ENCODE measurements around the gene OR6B1.

OR6B1 gene

DNA sequence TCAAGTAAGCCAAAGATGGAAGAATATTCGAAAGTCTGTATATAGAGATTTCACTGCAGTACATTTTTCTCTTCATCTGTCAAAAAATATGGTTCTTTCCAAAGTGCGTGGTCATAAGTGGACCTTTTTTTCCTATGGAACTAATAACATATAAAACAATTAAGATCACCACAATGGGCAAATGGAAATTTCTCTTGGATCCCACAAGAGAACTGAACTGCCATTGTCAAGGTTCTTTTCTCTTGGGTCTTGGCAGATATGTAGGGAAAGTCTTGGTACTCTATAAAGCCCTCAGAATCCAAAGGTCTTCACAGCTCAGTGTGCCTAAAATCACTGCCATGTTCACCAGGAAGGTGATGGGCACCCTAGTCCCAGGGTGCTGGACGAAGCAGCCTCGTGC, at the start of gene OR6B1:
TSS of gene OR6B1 (plus strand) at position 301 of the 400 bp plus-strand sequence. CDS start 3,677 bp downstream, outside the sequence.
- DNase-seq: no peak

DNA sequence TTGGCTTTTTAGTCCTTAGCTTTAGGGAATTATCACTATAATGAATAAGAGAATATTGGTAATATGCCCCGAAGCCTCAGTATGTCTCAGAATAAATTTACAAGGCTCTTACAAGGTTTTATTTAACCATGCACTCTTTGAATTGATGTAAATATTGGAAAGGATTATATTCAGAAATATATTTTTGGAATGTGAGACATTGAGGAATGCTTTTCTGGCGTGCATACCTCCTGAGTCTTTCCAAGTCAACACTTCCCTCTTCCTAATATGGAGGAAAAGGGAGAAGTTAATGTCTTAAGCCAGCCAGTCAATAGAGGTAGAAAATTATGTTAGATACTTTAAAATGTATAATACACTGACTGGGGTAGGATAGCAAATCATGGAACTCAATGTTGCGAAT, 46.7 kb upstream of the OR6B1 start:
- no peak for DNase-seq

DNA sequence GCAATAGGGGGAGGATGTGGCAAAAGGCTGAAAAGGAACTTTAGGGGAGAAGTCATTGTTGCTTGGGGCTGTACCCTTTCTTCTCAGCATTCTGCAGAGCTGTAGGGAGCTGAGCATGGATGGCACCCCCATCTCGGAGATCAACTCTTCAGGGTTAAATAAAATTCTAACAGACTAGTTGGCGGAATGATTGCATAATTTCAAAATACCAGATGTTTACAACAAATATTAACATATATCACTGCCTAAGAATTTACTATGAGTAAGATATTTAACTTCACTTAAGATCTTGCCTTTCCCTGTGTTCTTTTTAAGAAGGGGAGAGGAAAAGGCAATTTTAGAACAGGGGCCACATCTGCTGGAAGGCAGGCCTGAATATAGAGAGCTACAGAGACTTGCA, 46.0 kb upstream of the OR6B1 start:
- DNase-seq: no peak

DNA sequence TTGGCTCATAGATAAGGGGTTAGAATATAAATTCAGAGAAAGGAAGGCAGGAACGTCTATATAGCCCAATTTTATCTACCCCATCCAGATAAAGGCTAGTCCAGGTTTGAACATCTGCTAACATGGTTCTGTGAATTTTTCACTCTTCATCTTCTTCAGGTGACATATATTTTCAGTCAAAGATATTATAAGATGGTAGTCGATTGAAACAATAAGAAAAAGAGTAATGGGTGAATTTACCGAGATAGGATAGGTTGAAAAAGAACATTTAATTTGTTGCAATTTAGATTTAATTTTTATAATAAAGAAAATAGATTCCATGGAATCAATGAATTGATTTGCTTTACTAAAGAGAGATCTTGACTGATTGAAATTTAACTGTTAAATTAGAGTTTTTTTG, 45.6 kb upstream of the OR6B1 start, which contains the start of gene OR2F1:
TSS of gene OR2F1 (plus strand) at position 301 of the 400 bp plus-strand sequence. CDS start 5,127 bp downstream, outside the sequence.
- no peak for DNase-seq

DNA sequence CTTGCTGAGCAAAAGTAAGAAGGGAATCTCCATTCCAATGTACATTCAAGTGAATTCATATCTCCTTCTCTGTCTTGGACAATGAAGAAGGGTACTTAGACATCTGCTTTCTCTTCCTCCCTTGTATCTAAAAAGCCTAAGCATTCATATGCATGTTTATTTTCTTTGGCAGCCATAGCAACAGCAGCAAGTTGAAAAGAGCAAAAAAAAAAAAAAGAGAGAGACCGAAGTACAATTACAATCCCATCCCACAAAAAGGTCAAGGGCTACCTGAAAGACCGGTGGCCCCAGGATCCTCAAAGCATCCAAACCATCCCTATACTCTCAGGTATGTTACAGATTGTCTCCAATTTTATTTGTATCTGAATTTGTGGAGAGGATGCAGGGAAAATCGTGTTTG, 41.3 kb upstream of the OR6B1 start:
- DNase-seq: no peak

DNA sequence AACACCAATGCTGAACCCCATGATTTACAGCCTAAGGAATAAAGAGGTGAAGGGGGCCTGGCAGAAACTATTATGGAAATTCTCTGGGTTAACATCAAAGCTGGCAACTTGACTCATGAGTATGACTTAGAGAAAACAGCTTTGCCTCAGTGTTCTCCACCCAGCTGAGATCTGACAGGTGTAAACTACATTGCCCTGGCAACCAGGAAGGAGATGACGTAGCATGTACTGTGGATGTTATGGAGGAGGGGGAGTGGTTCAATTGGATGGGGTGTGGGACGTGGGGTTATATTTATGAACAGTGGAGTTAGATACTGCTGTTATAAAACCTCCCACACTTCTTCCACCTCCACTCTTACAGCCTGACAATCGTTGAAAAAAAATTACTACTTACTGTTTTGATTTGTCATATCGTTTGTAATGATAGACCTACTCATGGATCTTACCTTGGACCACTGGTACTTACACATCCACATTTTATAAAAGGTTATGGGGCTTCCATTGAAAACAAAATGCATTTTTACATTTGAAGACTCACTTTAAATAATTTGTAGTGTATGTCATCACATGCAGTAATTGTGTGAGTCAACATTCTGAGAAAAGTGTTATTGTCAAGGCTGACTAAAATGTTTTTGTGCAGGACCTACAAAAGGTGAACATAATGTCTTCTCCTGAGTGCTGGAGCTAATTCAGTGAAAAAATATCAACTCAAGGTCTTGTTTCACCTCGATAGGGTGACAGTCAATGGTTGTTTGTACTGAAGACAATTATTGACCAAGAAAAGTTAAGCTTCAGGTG, 39.1 kb upstream of the OR6B1 start:
- peak in 1 of 58 donors; percentile 8 for DNase-seq

DNA sequence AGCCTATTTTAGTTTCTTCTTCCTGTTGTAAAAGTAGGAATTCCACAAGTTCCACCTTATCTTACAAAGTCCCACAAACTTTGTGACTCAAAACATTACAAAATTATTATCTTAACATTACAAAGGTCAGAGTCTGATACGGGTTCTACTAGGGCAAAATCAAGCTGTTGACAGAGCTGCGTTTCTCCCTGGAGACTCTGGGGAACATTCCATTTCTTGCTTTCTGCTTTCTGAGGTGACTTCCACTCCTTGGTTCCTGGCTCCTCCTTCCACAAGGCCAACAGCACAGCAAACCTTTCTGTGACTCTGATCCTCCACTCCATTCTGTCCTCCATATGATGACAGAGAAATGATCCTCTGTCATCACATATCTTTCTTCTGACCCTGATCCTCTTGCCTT, 34.8 kb upstream of the OR6B1 start:
- no peak for DNase-seq

DNA sequence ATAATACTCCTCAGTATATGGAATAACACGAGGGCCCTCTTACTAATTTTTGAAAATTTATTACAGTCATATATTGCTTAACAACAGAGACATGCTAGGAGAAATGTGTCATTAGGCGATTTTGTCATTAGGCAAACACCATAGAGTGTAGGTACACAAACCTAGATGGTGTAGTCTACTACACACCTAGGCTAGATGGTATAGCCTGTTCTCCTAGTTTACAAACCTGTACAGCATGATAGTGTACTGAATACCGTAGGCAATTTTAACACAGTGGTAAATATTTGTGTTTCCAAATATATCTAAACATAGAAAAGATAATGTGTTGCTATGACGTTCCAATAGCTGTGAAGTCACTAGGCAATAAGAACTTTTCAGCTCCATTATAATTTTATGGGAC, 32.7 kb upstream of the OR6B1 start:
- DNase-seq: no peak

DNA sequence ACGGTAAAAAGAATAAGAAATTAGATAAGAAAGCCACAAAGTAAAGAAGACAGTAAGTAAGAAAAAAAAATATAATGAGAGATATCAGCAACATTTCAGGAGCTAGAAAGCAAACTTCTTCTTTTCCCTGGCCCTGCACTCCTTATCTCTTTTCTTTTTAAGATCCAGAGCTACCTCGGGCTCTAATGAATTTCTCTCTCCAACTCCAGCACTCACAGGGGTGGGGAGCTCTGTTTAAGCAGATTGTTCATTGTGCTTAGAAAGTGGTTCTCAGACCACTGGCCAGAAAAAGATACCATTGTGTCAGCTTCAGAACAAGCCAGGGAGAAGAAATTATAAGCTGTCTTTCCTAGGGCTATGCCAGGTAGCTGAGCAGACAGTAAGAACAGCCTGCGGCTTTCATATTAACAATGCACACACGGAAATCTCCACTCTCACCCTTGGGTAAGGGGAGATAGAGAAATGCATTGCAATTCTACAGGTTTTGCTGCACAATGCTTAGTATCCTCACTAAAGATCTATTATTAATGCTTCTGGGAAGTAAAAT, 26.2 kb upstream of the OR6B1 start:
- DNase-seq: no peak

DNA sequence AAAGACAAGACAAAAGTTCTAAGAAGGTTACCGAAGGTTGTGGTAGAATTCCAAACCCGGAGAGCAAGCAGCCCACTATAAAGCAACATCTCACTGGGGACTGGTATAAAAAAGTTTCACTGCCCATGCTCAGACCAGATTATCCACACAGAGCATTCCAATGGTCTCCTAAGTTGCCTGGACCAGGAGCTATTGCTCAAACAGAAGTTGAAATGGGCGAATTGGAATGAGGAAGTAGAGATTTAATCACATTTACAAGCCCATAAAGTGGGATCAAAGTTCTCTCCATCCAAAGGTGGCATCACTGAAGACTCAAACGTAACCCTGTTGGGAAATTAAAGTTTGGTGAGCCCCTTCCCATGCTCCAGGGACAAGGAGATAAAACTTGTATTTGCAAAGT, 25.7 kb upstream of the OR6B1 start:
- DNase-seq: no peak

DNA sequence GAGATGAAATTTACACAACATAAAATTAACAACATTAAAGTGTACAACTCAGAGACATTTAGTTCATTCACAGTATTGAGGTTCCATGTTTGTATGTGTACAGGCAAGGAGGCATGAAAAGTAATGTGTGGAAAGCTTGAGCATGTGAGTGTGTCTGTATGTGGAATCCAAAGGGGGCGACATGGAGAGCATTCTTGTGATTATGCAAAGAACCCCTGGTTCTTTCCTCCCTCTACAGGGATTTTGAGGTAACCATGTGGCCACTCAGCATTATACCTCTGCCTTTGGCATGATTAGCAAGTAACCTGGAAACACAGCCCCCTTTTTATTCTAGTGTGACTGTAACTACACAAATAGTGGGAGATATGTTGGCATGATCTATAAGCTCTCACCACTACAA, 24.5 kb upstream of the OR6B1 start:
- no peak for DNase-seq

DNA sequence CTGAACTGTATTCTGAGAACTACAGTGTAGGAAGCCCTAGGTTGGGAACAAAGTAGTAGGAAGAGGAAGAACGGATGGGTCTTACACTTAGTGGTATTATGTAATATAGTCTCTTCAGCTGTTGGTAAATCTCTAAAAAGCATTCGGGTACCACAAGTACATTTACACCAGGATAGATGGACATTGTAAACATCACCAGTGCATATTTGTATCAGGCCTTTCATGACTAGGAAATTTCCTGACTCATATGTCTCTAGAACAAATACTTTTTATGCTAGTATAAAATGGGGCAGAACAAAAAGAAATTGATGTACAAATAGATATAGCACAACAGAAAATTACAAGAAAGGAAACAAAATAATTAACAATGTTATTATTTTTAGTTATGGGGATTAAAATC, 21.5 kb upstream of the OR6B1 start:
- no peak for DNase-seq

DNA sequence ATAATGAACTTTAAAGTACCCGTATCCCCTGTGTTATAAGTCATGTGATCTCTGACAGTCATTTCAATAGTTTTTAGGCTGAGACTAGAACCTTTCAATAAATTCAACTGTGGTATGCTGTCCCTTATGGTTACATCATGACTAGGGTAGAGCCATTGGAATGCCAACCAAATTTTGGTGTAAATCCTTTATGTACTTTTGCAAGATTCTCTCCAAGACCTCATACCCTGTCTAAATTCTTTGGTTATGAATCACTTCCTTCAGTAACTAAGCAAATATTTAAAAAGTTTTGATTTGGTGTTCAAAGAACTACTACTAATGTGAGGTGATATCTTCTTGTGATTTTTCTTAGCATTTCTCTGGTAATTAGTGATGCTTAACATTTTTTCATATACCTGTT, 20.8 kb upstream of the OR6B1 start:
- DNase-seq: no peak

DNA sequence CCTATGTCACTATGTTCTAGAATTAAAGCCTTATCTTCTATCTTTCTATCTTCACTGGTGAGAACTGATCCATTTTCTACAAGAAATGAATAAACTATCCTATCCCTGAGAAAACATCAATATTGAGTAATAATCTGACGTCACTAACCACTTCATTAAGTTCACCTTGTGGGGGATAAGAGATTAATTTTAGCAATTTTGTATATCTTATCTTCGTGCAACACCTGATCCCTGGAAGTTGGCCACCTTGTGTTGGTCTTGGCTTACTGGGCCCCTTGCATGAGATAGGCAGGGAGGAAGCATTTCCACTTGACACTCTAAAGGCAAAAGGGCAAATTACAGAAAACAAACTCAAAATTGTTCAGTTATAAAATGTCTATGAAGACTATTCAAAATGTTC, 20.1 kb upstream of the OR6B1 start:
- no peak for DNase-seq

DNA sequence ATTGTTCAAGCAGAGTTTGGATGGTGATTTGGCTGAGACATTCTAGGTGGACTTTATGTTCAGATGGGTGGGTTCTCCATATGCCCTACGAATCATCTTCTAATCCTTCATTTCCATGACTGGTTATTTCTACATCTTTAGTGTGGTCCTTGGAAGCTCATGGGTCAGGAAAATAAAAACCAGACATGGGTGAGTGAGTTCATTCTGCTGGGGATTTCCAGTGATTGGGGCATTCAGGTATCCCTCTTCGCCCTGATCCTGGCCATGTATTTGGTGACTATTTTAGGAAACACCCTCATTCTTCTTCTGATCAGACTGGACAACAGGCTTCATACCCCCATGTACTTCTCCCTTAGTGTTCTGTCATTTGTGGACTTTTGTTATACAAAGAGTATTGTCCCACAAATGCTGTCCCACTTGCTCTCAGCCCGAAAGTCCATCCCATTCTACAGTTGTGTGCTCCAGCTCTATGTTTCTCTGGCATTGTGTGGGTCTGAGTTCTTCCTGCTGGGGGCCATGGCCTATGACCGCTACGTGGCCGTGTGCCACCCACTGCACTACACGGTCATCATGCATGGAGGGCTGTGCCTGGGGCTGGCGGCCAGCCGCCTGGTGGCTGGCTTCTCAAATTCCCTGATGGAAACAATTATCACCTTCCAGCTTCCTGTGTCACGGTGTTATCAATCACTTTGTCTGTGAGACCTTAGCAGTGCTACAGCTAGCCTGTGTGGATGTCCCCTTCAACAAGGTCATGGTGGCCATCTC, 19.2 kb upstream of the OR6B1 start:
- DNase-seq: no peak

DNA sequence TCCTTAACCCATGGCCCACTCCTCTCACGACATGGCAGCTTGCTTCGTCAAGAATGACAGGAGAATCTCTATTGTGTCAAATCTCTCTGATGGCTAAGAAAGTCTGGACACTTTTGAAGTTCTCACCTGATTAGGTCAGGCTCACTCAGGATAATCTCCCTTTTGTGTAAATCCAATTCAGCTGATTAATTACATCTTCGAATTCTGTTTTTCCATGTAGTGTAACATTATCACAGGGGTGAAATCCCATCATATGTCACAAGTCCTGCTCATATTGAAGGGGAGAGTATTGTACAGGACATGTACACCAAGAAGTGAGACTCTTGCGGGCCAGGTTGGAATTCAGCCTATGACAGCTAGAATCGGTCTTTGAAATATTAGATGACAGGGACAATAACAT, 16.2 kb upstream of the OR6B1 start:
- DNase-seq: no peak

DNA sequence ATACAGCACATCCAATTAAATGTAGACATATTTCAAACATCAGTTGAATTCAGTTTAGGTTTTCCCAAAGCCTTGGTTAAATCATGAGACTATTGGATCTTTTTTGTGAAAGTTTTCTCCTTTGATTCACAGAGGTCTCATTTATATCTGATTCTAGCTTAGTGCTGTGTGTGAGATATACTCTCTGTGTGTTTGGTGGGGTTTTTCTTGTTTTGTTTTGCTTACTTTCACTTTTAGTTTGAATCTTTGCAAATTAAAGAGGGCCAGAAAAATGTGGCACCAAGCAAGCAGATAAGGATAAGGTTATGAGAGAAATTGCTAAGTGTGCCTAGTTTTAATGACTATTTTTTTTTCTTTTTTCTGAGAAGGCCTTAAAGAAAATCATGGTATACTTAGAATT, 12.6 kb upstream of the OR6B1 start:
- DNase-seq: no peak

DNA sequence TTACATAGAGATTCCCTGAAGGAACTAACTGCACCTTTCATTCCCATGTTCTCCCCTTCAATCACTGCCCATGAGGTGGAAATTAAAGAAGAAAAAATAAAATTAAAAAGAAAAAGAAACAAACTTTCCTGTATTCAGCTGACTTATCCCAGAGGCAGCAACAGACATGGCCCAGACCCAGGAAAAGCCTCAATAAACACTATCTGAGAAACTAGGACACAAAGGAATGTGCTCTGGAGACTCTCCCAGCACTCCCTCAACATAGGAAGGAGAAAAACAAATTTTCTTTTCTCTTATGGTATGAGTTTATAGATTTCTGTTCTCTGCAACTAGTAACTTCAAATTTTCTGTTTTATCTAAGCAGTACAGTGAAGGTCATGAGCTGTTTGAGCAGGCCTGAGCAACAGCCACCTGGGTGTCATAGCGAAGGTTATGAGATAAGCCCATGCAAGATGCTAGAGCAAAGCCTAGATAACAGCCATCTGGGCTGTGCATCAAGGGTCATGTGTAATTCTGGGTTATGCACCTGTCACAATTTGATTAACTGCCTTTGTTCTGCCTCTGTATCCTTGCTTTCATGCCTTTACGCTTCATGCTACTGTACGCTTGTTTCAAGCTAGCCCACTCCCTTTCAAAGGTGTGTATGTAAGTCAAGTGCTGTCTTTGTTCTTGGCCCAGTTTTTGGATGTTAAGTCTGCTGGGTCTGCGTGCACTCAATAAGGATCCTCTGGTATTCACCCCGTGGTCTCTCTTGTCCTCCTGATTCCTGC, 11.0 kb upstream of the OR6B1 start:
- DNase-seq: no peak

DNA sequence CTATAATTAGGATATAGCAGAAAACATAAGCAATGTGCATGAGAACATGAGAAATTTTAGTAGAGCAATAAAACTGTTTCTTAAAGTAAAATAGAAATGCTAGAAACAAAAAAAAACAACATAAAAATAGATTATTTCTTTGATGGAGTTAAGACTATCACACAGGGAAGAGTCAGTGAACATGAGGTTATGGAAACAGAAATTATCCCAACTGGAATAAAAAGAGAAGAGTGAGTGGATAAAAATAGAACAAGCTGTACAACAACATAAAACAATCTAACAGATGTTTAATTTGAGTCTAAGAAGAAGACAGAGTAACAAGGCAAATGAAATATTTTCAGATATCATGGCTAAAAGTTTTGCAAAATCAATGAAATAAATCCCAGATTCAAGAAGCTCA, 7.5 kb upstream of the OR6B1 start:
- DNase-seq: no peak

DNA sequence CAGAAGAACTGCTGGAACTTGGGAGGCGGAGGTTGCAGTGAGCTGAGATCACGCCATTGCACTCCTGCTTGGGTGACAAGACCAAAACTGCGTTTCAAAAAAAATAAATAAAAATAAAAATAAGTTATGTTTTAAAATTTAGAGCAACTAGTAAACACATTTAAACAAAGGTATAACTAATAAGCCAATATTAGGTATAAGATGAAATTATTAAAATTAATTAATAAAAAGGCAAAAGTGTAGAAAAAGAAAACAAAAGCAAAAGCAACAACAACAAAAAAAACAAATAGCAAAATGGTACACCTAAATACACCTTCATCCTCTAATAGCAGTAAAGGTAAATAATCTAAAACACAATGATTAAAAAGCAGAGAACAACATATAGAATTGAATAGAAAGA, 6.2 kb upstream of the OR6B1 start:
- no peak for DNase-seq

DNA sequence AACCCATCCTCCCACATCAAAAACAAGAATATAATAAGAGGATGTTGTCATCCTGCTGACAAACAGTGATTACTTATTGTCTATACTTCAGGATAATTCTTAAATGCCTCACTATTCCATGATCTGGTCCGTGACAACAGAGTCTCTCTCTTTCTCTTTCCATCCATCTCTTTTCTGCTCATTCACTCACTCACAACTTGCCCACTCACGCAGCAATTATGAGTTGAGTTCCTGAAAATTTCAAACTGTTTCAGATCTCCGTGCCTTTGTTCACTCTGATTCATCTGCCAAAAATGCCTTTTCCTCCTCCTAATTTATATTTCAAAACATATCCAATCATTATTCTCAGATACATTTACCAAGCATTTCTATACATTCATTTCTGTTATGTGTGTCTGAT, 1.4 kb downstream of the OR6B1 start:
- DNase-seq: no peak

DNA sequence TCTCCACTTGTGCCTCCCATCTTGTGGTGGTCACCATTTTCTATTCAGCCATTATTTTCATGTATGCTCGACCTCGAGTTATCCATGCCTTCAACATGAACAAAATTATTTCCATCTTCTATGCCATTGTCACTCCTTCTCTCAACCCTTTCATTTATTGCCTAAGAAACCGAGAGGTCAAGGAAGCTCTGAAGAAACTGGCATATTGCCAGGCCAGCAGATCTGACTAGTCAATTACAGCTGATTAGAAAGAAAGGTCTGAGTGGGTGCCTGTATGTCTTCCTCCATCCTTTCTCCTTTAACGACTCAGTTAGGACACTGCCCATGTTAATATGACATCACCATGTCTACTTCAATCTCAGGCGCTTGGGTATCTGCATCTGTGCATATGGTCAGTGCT, 4.6 kb downstream of the OR6B1 start:
- DNase-seq: no peak

All from anterior cingulate cortex (tissue), 58 donors.